Heart right ventricle (tissue), 16 donors: ENCODE measurements around the gene ALS2. TPM values are rescaled to one million over a fixed set of nuclear protein-coding genes. Genes with fewer than 3 reads are reported as not detected.
"Not testable (repeated sequence)": the region's sequence is repeated elsewhere in the genome, so short reads cannot be mapped to it uniquely, and the experiment has no call there.

ENCODE experiments used
- ATAC-seq, 8 donors: fragments of 200-7000 bp; cut with Tn5 transposase; one replicate each; pipeline ENCODE4 v1.9.1; 2020; ENCODE audit warnings: mild to moderate bottlenecking in 8 of 8, moderate library complexity in 8 of 8, moderate number of reproducible peaks in 1 of 8
- DNase-seq, 2 donors: peaks; one replicate each; pipeline ENCODE4 v3.0.0-alpha.2; 2020
- H3K27ac ChIP-seq, 10 donors: fragments of 200-600 bp; sonication (generic) in 2 of 10; one replicate each; pipeline versions ENCODE4 v1.5.0 to v1.8.0; 2020 to 2022; ENCODE audit warnings: mild to moderate bottlenecking in 3 of 10
- H3K27me3 ChIP-seq, 7 donors: fragments of 200-600 bp; one replicate each; pipeline ENCODE4 v1.8.0; 2021 to 2022; ENCODE audit warnings: mild to moderate bottlenecking in 2 of 7
- H3K36me3 ChIP-seq, 9 donors: fragments of 200-600 bp; sonication (generic) in 1 of 9; one replicate each; pipeline versions ENCODE4 v1.5.0 to v1.8.0; 2020 to 2022; ENCODE audit warnings: mild to moderate bottlenecking in 2 of 9
- H3K4me1 ChIP-seq, 9 donors: fragments of 200-600 bp; sonication (generic) in 1 of 9; one replicate each; pipeline versions ENCODE4 v1.5.0 to v1.8.0; 2020 to 2022; ENCODE audit warnings: mild to moderate bottlenecking in 4 of 9
- H3K4me3 ChIP-seq, 10 donors: fragments of 200-600 bp; sonication (generic) in 2 of 10; one replicate each; pipeline versions ENCODE4 v1.5.0 to v1.8.0; 2020 to 2022; ENCODE audit warnings: mild to moderate bottlenecking in 7 of 10, moderate library complexity in 2 of 10
- H3K9me3 ChIP-seq, 11 donors: fragments of 200-600 bp in 10 of 11; sonication (generic) in 2 of 11; one replicate each; pipeline versions ENCODE4 v1.5.0 to v1.8.0; 2013 to 2022; ENCODE audit warnings: mild to moderate bottlenecking in 2 of 11, control low read depth in 1 of 11, moderate library complexity in 1 of 11
- CTCF ChIP-seq, 9 donors: fragments of 200-600 bp; sonication (generic) in 2 of 9; IDR thresholded peaks; one replicate each; pipeline versions ENCODE4 v1.5.0 to v1.8.0; 2021 to 2022; ENCODE audit warnings: antibody characterized with exemption in 9 of 9, mild to moderate bottlenecking in 5 of 9, moderate library complexity in 1 of 9
- WGBS, 2 donors: extraction: QIAGEN DNeasy Blood & Tissue Kit; methylation state at CpG; one replicate each; pipeline ENCODE4 v1.1.7; 2013; ENCODE audit warnings: inconsistent platforms in 1 of 2; 5-methylcytosine and 5-hydroxymethylcytosine counted together
- intact Hi-C, 10 donors: fragments of 100-400 bp; cut with DNase I; formaldehyde crosslinking; loops; one replicate each; pipeline versions ENCODE4 v1.11.1 to v1.14.2; 2022
- polyA plus RNA-seq, 2 donors: library from polyadenylated mRNA; stranded (reverse); fragments of 200-250 nt; gene quantifications; one replicate each; pipeline ENCODE4 v1.2.3, GENCODE V29; 2013
- total RNA-seq, 10 donors: library from RNA; stranded (reverse); fragmentation: NEBNext Ultra II Directional in 3 of 10; extraction: Animal tissue kit (Norgen Biotek cat#: 25700) in 3 of 10; gene quantifications; one replicate each; pipeline versions ENCODE4 v1.2.1 to v1.2.4, GENCODE V29; 2021 to 2023
- donor health status: Arrhythmogenic right ventricular cardiomyopathy.
- donor health status: ischemic (EF 13 %, LVEDD 7.1; RV severe dilation, severe dysfunction).
- donor health status: healthy with polysubstance abuse.
- donor health status: DM: no; HTN: yes; CAD: no.
- donor health status: DM: no; HTN: no; CAD: no.
- donor health status: ischemic (EF 25% LVEDD 6.9; RV normal size, moderate dysfunction).
- donor health status: ischemic (EF 25% LVEDD 5.7; RV mildly dilated, moderate dysfunction).
- donor health status: healthy.
- donor health status: DM: yes; HTN: yes; CAD: no.
- donor health status: Ischemic cardiomyopathy.
- donor health status: ischemic (EF 35%, LVEDD 5.7; RV mildly dilated, moderate dysfunction).
- donor health status: nonischemic (EF 11% LVEDD 7.7; RV severe dilation, severe dysfunction).
- donor health status: DM: yes; HTN: yes; CAD: no.
- donor health status: PGD.
- donor health status: ischemic (EF 29% LVEDD 5.4; RV normal size, mild dysfunction).
- donor health status: nonischemic (EF 23%, LVEDD 6.1; RV moderate dilation, normal function).

The ALS2 gene
- total and polyA plus RNA-seq, 12 donors: 7.8 to 49.3 (median 34.5) TPM

DNA sequence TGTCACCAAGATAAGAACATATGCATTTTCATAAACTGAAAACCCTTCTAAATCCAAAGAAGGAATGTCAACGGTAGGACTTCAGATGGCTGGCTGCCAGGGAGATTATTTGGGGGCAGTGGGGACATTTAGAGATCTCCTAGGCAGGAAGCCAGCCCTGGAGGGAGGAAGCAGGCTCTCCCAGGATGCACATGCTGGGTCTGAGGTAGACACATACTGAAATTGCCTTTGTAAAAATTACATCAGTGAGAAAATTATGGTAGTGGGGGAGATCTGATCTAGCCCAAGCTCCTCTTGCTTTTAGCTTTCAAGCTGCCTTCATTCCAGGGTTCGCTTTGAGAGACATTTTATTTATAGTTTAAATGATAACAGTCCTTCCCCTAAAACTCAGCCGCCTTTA lies 106.4 kb downstream of the ALS2 start:
- intact Hi-C loops: no loop called here
- DNase-seq: no peak
- ATAC-seq: no peak
- Histone ChIP-seq H3K36me3 (no peaks in the 10 kb centered on the region), H3K4me3 (no peak overlapping the region), H3K9me3 (peaks cover 0 to 6% (median 0%) of the 10 kb centered on the region in 11 donors), H3K27me3 (no peaks in the 10 kb centered on the region), H3K4me1 (no peaks in the 10 kb centered on the region), H3K27ac (no peak overlapping the region)
- TF ChIP-seq CTCF (IDR thresholded peaks at IDR 0.05): no peak
- WGBS, 2 donors: 45 to 48% methylated on average over 3 of the region's 3 CpGs

GRCh38 chr2:201673546-201673945 lies 107.2 kb downstream of the ALS2 start:
- TF ChIP-seq CTCF (IDR thresholded peaks at IDR 0.05): no peak
- DNase-seq: no peak
- H3K9me3 ChIP-seq: peaks cover 0 to 7% (median 0%) of the 10 kb centered on the region in 11 donors
- H3K36me3 ChIP-seq: no peaks in the 10 kb centered on the region
- no peaks in the 10 kb centered on the region for H3K4me1 ChIP-seq
- WGBS, 2 donors: 85 to 98% methylated on average over 2 of the region's 2 CpGs
- no peak overlapping the region for H3K27ac ChIP-seq
- intact Hi-C loops: no loop called here
- ATAC-seq: no peak
- H3K27me3 ChIP-seq: no peaks in the 10 kb centered on the region
- no peak overlapping the region for H3K4me3 ChIP-seq

GRCh38 chr2:201671205-201671604 lies 109.5 kb downstream of the ALS2 start:
- H3K4me1 ChIP-seq, H3K4me3 ChIP-seq, ATAC-seq, H3K27me3 ChIP-seq, DNase-seq, intact Hi-C loops, H3K36me3 ChIP-seq, H3K9me3 ChIP-seq, H3K27ac ChIP-seq: not testable (repeated sequence)
- 49 to 60% methylated on average over 4 of the region's 4 CpGs for WGBS, 2 donors

DNA sequence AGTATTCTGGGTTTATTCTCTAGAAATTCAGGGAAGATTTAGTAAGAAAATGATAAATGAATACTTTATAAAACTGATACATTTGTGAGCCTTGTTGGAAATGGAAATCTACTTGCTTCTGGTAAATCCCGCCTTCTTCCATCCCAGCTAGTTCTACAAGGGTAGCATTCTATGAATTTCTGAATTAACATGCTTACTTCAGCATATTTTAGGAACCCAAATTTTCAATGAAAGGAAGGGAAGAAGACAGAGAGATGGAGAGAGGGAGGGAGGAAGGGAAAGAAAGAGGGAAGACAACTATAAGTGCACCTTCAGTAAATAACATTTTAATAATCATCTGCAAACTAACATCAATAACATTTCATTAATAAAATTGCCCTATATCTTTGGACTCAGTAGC lies 110.9 kb downstream of the ALS2 start:
- no peak overlapping the region for H3K4me3 ChIP-seq
- no peaks in the 10 kb centered on the region for H3K36me3 ChIP-seq
- no peak for TF ChIP-seq CTCF (IDR thresholded peaks at IDR 0.05)
- no peak for DNase-seq
- H3K4me1 ChIP-seq: no peaks in the 10 kb centered on the region
- intact Hi-C loops: no loop called here
- H3K27ac ChIP-seq: no peak overlapping the region
- no peak for ATAC-seq
- H3K9me3 ChIP-seq: peaks cover 0 to 9% (median 0%) of the 10 kb centered on the region in 11 donors
- H3K27me3 ChIP-seq: no peaks in the 10 kb centered on the region
- WGBS, 2 donors: 96 to 98% methylated on average over 1 of the region's 1 CpG

DNA sequence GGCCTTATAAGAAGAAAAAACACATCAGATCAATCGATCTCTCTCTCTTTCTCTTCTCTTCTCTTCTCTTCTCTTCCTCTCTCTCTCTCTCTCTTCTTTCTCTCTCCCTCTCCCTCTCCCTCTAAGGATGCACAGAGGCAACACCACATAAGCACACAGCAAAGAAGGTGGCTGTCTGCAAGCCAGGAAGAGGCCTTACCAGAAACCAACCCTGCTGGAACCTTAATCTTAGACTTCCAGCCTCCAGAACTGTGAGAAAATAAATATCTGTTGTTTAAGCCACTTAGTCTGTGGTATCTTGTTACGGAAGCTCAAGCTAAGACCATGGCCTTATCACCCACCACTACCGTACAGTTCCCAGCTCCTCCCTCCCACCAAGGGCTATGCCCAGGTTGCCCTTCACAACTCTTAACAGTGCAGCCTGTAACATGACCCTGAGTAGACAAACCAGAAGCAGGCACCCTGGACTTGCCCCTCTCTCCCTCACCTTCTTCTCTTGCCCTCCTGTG lies 112.3 kb downstream of the ALS2 start:
- no peak overlapping the region for H3K27ac ChIP-seq
- H3K9me3 ChIP-seq: peaks cover 0 to 9% (median 0%) of the 10 kb centered on the region in 11 donors
- no peak for TF ChIP-seq CTCF (IDR thresholded peaks at IDR 0.05)
- DNase-seq (no peak), ATAC-seq (no peak)
- H3K27me3 ChIP-seq: no peaks in the 10 kb centered on the region
- WGBS, 2 donors: 52 to 55% methylated on average over 3 of the region's 3 CpGs
- no peaks in the 10 kb centered on the region for H3K4me1 ChIP-seq
- no peak overlapping the region for H3K4me3 ChIP-seq
- H3K36me3 ChIP-seq: no peaks in the 10 kb centered on the region
- intact Hi-C loops: no loop called here
